HUES48 (cell line): ENCODE data around the gene MROH8.
A peak's percentile ranks its signal among the peaks of the same experiment; 100 is the strongest.

Source experiments
- H3K27ac ChIP-seq: one replicate; pipeline ENCODE4 v1.7.0; 2013; ENCODE audit warnings: low read depth, low read length, inconsistent platforms
- H3K27me3 ChIP-seq: 2 replicates; pipeline ENCODE4 v1.6.1; 2013; ENCODE audit warnings: mild to moderate bottlenecking, low read length; ENCODE audit not compliant: control insufficient read depth, insufficient read depth
- H3K36me3 ChIP-seq: 2 replicates; pipeline ENCODE4 v1.6.1; 2013; ENCODE audit warnings: low read length; ENCODE audit not compliant: control insufficient read depth, insufficient read depth
- H3K4me1 ChIP-seq: 2 replicates; pipeline ENCODE4 v1.6.1; 2013; ENCODE audit warnings: mild to moderate bottlenecking, low read length; ENCODE audit not compliant: control insufficient read depth, insufficient read depth
- H3K4me3 ChIP-seq: 2 replicates; pipeline ENCODE4 v1.5.1; 2013; ENCODE audit warnings: mild to moderate bottlenecking, low read depth, low read length
- H3K9ac ChIP-seq: 2 replicates; pipeline ENCODE4 v1.6.1; 2013; ENCODE audit warnings: mild to moderate bottlenecking, low read depth, low read length, moderate library complexity
- H3K9me3 ChIP-seq: 2 replicates; pipeline ENCODE4 v1.6.1; 2013; ENCODE audit warnings: low read length; ENCODE audit not compliant: control insufficient read depth, insufficient read depth

MROH8 gene

GRCh38 chr20:37179683-37180524, 556 bp upstream of the MROH8 start:
- peak overlapping the region; percentile 75 for H3K4me3 ChIP-seq
- H3K9me3 ChIP-seq: no peaks in the 10 kb centered on the region
- H3K27ac ChIP-seq: peak overlapping the region; percentile 95

GRCh38 chr20:37172836-37173235, 6.5 kb downstream of the MROH8 start:
- no peak overlapping the region for H3K4me3 ChIP-seq
- H3K27ac ChIP-seq: no peak overlapping the region
- H3K27me3 ChIP-seq: no peaks in the 10 kb centered on the region
- H3K9me3 ChIP-seq: no peaks in the 10 kb centered on the region
- H3K4me1 ChIP-seq: no peaks in the 10 kb centered on the region
- H3K36me3 ChIP-seq: no peaks in the 10 kb centered on the region
- H3K9ac ChIP-seq: no peak overlapping the region

More at GRCh38 chr20:37179683-37180524, 556 bp upstream of the MROH8 start:
- H3K4me1 ChIP-seq: peaks cover 7% of the 10 kb centered on the region; the same call in 1 of the 2 replicates
- peak overlapping the region; percentile 99 for H3K9ac ChIP-seq
- H3K27me3 ChIP-seq: no peaks in the 10 kb centered on the region
- peaks cover 20% of the 10 kb centered on the region for H3K36me3 ChIP-seq

- no peak overlapping the region for H3K27ac ChIP-seq
- no peak overlapping the region for H3K9ac ChIP-seq
- no peaks in the 10 kb centered on the region for H3K36me3 ChIP-seq
- H3K4me3 ChIP-seq: no peak overlapping the region
- no peaks in the 10 kb centered on the region for H3K4me1 ChIP-seq
- no peaks in the 10 kb centered on the region for H3K9me3 ChIP-seq
- H3K27me3 ChIP-seq: no peaks in the 10 kb centered on the region
Observed at GRCh38 chr20:37166867-37167266, 12.5 kb downstream of the MROH8 start.

GRCh38 chr20:37165031-37165430, 14.3 kb downstream of the MROH8 start:
- H3K36me3 ChIP-seq: no peaks in the 10 kb centered on the region
- no peak overlapping the region for H3K9ac ChIP-seq
- H3K4me1 ChIP-seq: no peaks in the 10 kb centered on the region
- H3K9me3 ChIP-seq: no peaks in the 10 kb centered on the region
- H3K4me3 ChIP-seq: no peak overlapping the region
- H3K27me3 ChIP-seq: no peaks in the 10 kb centered on the region
- no peak overlapping the region for H3K27ac ChIP-seq

GRCh38 chr20:37163832-37164554, 15.4 kb downstream of the MROH8 start:
- no peaks in the 10 kb centered on the region for H3K4me1 ChIP-seq
- no peaks in the 10 kb centered on the region for H3K36me3 ChIP-seq
- no peak overlapping the region for H3K9ac ChIP-seq
- no peak overlapping the region for H3K4me3 ChIP-seq
- H3K27ac ChIP-seq: no peak overlapping the region
- H3K27me3 ChIP-seq: no peaks in the 10 kb centered on the region
- no peaks in the 10 kb centered on the region for H3K9me3 ChIP-seq

GRCh38 chr20:37162646-37163045, 16.7 kb downstream of the MROH8 start:
- H3K27me3 ChIP-seq: no peaks in the 10 kb centered on the region
- H3K36me3 ChIP-seq: no peaks in the 10 kb centered on the region
- H3K9me3 ChIP-seq: no peaks in the 10 kb centered on the region
- H3K27ac ChIP-seq: no peak overlapping the region
- no peak overlapping the region for H3K4me3 ChIP-seq
- no peaks in the 10 kb centered on the region for H3K4me1 ChIP-seq
- no peak overlapping the region for H3K9ac ChIP-seq

- H3K4me3 ChIP-seq: no peak overlapping the region
- no peak overlapping the region for H3K9ac ChIP-seq
Observed at GRCh38 chr20:37161830-37162549, 17.4 kb downstream of the MROH8 start.

GRCh38 chr20:37160683-37161082, 18.7 kb downstream of the MROH8 start:
- Histone ChIP-seq H3K4me3 (no peak overlapping the region), H3K36me3 (no peaks in the 10 kb centered on the region), H3K9me3 (no peaks in the 10 kb centered on the region), H3K27ac (no peak overlapping the region), H3K9ac (no peak overlapping the region), H3K27me3 (no peaks in the 10 kb centered on the region), H3K4me1 (no peaks in the 10 kb centered on the region)

More at GRCh38 chr20:37161830-37162549, 17.4 kb downstream of the MROH8 start:
- Histone ChIP-seq H3K27me3 (no peaks in the 10 kb centered on the region), H3K4me1 (no peaks in the 10 kb centered on the region), H3K9me3 (no peaks in the 10 kb centered on the region), H3K27ac (no peak overlapping the region), H3K36me3 (no peaks in the 10 kb centered on the region)

GRCh38 chr20:37158248-37158647, 21.1 kb downstream of the MROH8 start:
- Histone ChIP-seq H3K9ac (no peak overlapping the region), H3K27ac (no peak overlapping the region), H3K4me3 (no peak overlapping the region), H3K27me3 (no peaks in the 10 kb centered on the region), H3K9me3 (no peaks in the 10 kb centered on the region), H3K4me1 (no peaks in the 10 kb centered on the region), H3K36me3 (no peaks in the 10 kb centered on the region)

GRCh38 chr20:37155987-37156386, 23.4 kb downstream of the MROH8 start:
- no peaks in the 10 kb centered on the region for H3K27me3 ChIP-seq
- no peak overlapping the region for H3K9ac ChIP-seq
- no peak overlapping the region for H3K4me3 ChIP-seq
- no peaks in the 10 kb centered on the region for H3K4me1 ChIP-seq
- no peak overlapping the region for H3K27ac ChIP-seq
- no peaks in the 10 kb centered on the region for H3K9me3 ChIP-seq
- no peaks in the 10 kb centered on the region for H3K36me3 ChIP-seq
